ENCODE measurements around the gene MEGF6.

Gene MEGF6

GRCh38 chr1:3518756-3519155, 92.6 kb downstream of the MEGF6 start:
- Histone ChIP-seq H3K27me3 (no peaks in the 10 kb centered on the region), H3K9me3 (no peaks in the 10 kb centered on the region), H3K4me1 (no peaks in the 10 kb centered on the region), H3K4me3 (ENCODE audit: low read depth, low read length) (no peak overlapping the region), H3K36me3 (no peaks in the 10 kb centered on the region)
- TF ChIP-seq CTCF (IDR thresholded peaks at IDR 0.05; ENCODE audit: low read depth, low read length): no peak
- DNase-seq: no peak

GRCh38 chr1:3518256-3518655, 93.1 kb downstream of the MEGF6 start:
- TF ChIP-seq CTCF (IDR thresholded peaks at IDR 0.05; ENCODE audit: low read depth, low read length): peak; percentile 42

GRCh38 chr1:3516911-3517675, 94.2 kb downstream of the MEGF6 start:
- Histone ChIP-seq H3K9me3 (no peaks in the 10 kb centered on the region), H3K4me1 (no peaks in the 10 kb centered on the region), H3K36me3 (no peaks in the 10 kb centered on the region), H3K4me3 (ENCODE audit: low read depth, low read length) (no peak overlapping the region), H3K27me3 (no peaks in the 10 kb centered on the region)
- TF ChIP-seq CTCF (IDR thresholded peaks at IDR 0.05; ENCODE audit: low read depth, low read length): no peak
- DNase-seq: peak; percentile 51

More at GRCh38 chr1:3518256-3518655, 93.1 kb downstream of the MEGF6 start:
- Histone ChIP-seq H3K9me3 (no peaks in the 10 kb centered on the region), H3K36me3 (no peaks in the 10 kb centered on the region), H3K4me3 (ENCODE audit: low read depth, low read length) (no peak overlapping the region), H3K27me3 (no peaks in the 10 kb centered on the region), H3K4me1 (no peaks in the 10 kb centered on the region)
- DNase-seq: no peak

GRCh38 chr1:3516481-3516869, 94.8 kb downstream of the MEGF6 start:
- Histone ChIP-seq H3K36me3 (no peaks in the 10 kb centered on the region), H3K4me3 (ENCODE audit: low read depth, low read length) (no peak overlapping the region), H3K27me3 (no peaks in the 10 kb centered on the region), H3K4me1 (no peaks in the 10 kb centered on the region), H3K9me3 (no peaks in the 10 kb centered on the region)
- TF ChIP-seq CTCF (IDR thresholded peaks at IDR 0.05; ENCODE audit: low read depth, low read length): no peak
- no peak for DNase-seq

GRCh38 chr1:3515774-3516480, 95.4 kb downstream of the MEGF6 start:
- Histone ChIP-seq H3K27me3 (no peaks in the 10 kb centered on the region), H3K9me3 (no peaks in the 10 kb centered on the region), H3K36me3 (no peaks in the 10 kb centered on the region), H3K4me1 (no peaks in the 10 kb centered on the region), H3K4me3 (ENCODE audit: low read depth, low read length) (no peak overlapping the region)
- DNase-seq: no peak
- no peak for TF ChIP-seq CTCF (IDR thresholded peaks at IDR 0.05; ENCODE audit: low read depth, low read length)

- Histone ChIP-seq H3K27me3 (no peaks in the 10 kb centered on the region), H3K4me3 (ENCODE audit: low read depth, low read length) (no peak overlapping the region), H3K36me3 (no peaks in the 10 kb centered on the region), H3K4me1 (no peaks in the 10 kb centered on the region), H3K9me3 (no peaks in the 10 kb centered on the region)
- no peak for DNase-seq
- no peak for TF ChIP-seq CTCF (IDR thresholded peaks at IDR 0.05; ENCODE audit: low read depth, low read length)
These were observed 96.0 kb downstream of the MEGF6 start for GRCh38 chr1:3515272-3515671.

All from BE2C (cell line).